HepG2 (cell line): ENCODE results near the gene UROS. TPM values are rescaled to one million over a fixed set of nuclear protein-coding genes. Genes with fewer than 3 reads are reported as not detected.
A peak's percentile ranks its signal among the peaks of the same experiment; 100 is the strongest.

Source experiments
- AGO1 ChIP-seq: fragments of 200-400 bp; formaldehyde crosslinking; IDR thresholded peaks from 2 replicates; pipeline ENCODE4 v1.6.1; 2017; ENCODE audit warnings: mild to moderate bottlenecking, low read depth, low read length, moderate library complexity; ENCODE audit not compliant: poor library complexity, severe bottlenecking
- BCLAF1 ChIP-seq: fragments of 450-650 bp; IDR thresholded peaks from 2 replicates; pipeline ENCODE4 v1.6.1; 2017; ENCODE audit warnings: mild to moderate bottlenecking
- EEA1 ChIP-seq: sonication (generic); formaldehyde crosslinking; IDR thresholded peaks from 2 replicates; pipeline ENCODE4 v1.5.1; 2020; ENCODE audit warnings: mild to moderate bottlenecking, missing genetic modification reagents, borderline replicate concordance
- GATAD2A ChIP-seq: IDR thresholded peaks from 2 replicates; pipeline ENCODE4 v1.6.1; 2016
- HNF4G ChIP-seq, 2 experiments: sonication (generic) in 1 of 2; formaldehyde crosslinking in 1 of 2; IDR thresholded peaks; 2 replicates each; pipeline versions ENCODE4 v1.4.0 to v1.6.1; 2011 to 2020; ENCODE audit warnings: borderline replicate concordance in 2 of 2, low read depth in 2 of 2, mild to moderate bottlenecking in 2 of 2, low read length in 1 of 2, missing genetic modification reagents in 1 of 2, moderate library complexity in 1 of 2
- MIER2 ChIP-seq: IDR thresholded peaks from 2 replicates; pipeline ENCODE4 v1.6.1; 2016; ENCODE audit warnings: missing biosample characterization, missing genetic modification reagents
- NFKBIZ ChIP-seq: IDR thresholded peaks from 2 replicates; pipeline ENCODE4 v1.6.1; 2018; ENCODE audit warnings: missing genetic modification reagents, missing compliant biosample characterization
- PLRG1 ChIP-seq: fragments of 450-650 bp; conservative IDR thresholded peaks from 2 replicates; pipeline ENCODE4 v1.6.1; 2016
- SETDB1 ChIP-seq: sonication (generic); formaldehyde crosslinking; IDR thresholded peaks from 2 replicates; pipeline ENCODE4 v1.5.1; 2020; ENCODE audit warnings: missing genetic modification reagents, mild to moderate bottlenecking, borderline replicate concordance
- SOX5 ChIP-seq: IDR thresholded peaks from 2 replicates; pipeline ENCODE4 v1.6.1; 2016; ENCODE audit warnings: borderline replicate concordance
- SPEN ChIP-seq: sonication (generic); formaldehyde crosslinking; IDR thresholded peaks from 2 replicates; pipeline ENCODE4 v1.5.1; 2020; ENCODE audit warnings: low read depth, mild to moderate bottlenecking, missing genetic modification reagents
- THYN1 ChIP-seq: sonication (generic); formaldehyde crosslinking; IDR thresholded peaks from 2 replicates; pipeline ENCODE4 v1.8.1; 2023; ENCODE audit warnings: low read depth, mild to moderate bottlenecking, moderate library complexity, missing genetic modification reagents, borderline replicate concordance
- TRIM24 ChIP-seq: sonication (generic); formaldehyde crosslinking; IDR thresholded peaks from 2 replicates; pipeline ENCODE4 v1.8.0; 2022; ENCODE audit warnings: mild to moderate bottlenecking, missing genetic modification reagents
- ZNF333 ChIP-seq: sonication (generic); formaldehyde crosslinking; IDR thresholded peaks from 2 replicates; pipeline ENCODE4 v1.4.0; 2020; ENCODE audit warnings: mild to moderate bottlenecking, missing genetic modification reagents, borderline replicate concordance
- ZNF510 ChIP-seq: sonication (generic); formaldehyde crosslinking; IDR thresholded peaks from 2 replicates; pipeline ENCODE4 v1.4.0; 2020; ENCODE audit warnings: low read depth, mild to moderate bottlenecking, missing genetic modification reagents
- ZNF512B ChIP-seq: sonication (generic); formaldehyde crosslinking; IDR thresholded peaks from 2 replicates; pipeline ENCODE4 v1.5.1; 2020; ENCODE audit warnings: missing genetic modification reagents, mild to moderate bottlenecking, borderline replicate concordance
- polyA plus RNA-seq, 8 experiments: library from polyadenylated mRNA; depleted of rRNA in 3 of 8; stranded (reverse) in 7 of 8; unstranded in 1 of 8; fragments of >200 nt; fragmentation: Illumina TruSeq in 4 of 8; extraction: Trizol in 4 of 8; gene quantifications; 2 replicates each; pipeline versions ENCODE4 v1.2.1 to v1.2.3, GENCODE V29; 2011 to 2016; ENCODE audit warnings: low read depth in 4 of 8, missing spikeins in 1 of 8, mixed read lengths in 1 of 8; ENCODE audit not compliant: insufficient read depth in 1 of 8
- total RNA-seq, 5 experiments: library from RNA; depleted of rRNA; stranded (reverse); fragments of >200 nt; fragmentation: Illumina TruSeq; extraction: Trizol; gene quantifications; 2 replicates each; pipeline ENCODE4 v1.2.3, GENCODE V29; 2016; ENCODE audit warnings: low read depth in 1 of 5
- TF ChIP-seq, protein P1 (sequence below): sonication (generic); formaldehyde crosslinking; IDR thresholded peaks from 2 replicates; pipeline ENCODE4 v1.4.0; 2020; ENCODE audit warnings: low read depth, missing genetic modification reagents
- TF ChIP-seq, protein P2 (sequence below): sonication (generic); formaldehyde crosslinking; IDR thresholded peaks from 2 replicates; pipeline ENCODE4 v1.8.0; 2022; ENCODE audit warnings: low read depth, missing genetic modification reagents

UROS gene
- total and polyA plus RNA-seq, 2 of the 13 experiments (the other 11 are each of a cell fraction or from before 2014, with no cell fraction given): 14.8 to 49.9 TPM

- no peak for TF ChIP-seq SPEN (CRISPR knock-in tag)
- no peak for TF ChIP-seq TRIM24
- TF ChIP-seq SOX5 (CRISPR knock-in tag): 0 out of 2 replicates have a peak, but pooled peaks have one; percentile 34
- no peak for TF ChIP-seq NFKBIZ
- peak; percentile 4; the same call in 1 of the 2 replicates for TF ChIP-seq HNF4G (IDR thresholded peaks at IDR 0.05; ENCODE audit: borderline replicate concordance, low read depth, low read length)
- no peak for TF ChIP-seq HNF4G (CRISPR knock-in tag; IDR thresholded peaks at IDR 0.05; ENCODE audit: borderline replicate concordance, low read depth)
- TF ChIP-seq MIER2: no peak
- no peak for TF ChIP-seq ZNF512B (CRISPR knock-in tag)
- no peak for TF ChIP-seq PLRG1
- TF ChIP-seq AGO1: no peak
- no peak for TF ChIP-seq BCLAF1
- no peak for TF ChIP-seq ZNF510 (CRISPR knock-in tag)
- no peak for TF ChIP-seq ZNF333 (CRISPR knock-in tag)
- peak; percentile 30; the same call in 1 of the 2 replicates for TF ChIP-seq GATAD2A (CRISPR knock-in tag)
- TF ChIP-seq THYN1 (CRISPR knock-in tag): no peak
- no peak for TF ChIP-seq EEA1 (CRISPR knock-in tag)
- TF ChIP-seq SETDB1 (CRISPR knock-in tag): no peak
- TF ChIP-seq, protein P1, sequence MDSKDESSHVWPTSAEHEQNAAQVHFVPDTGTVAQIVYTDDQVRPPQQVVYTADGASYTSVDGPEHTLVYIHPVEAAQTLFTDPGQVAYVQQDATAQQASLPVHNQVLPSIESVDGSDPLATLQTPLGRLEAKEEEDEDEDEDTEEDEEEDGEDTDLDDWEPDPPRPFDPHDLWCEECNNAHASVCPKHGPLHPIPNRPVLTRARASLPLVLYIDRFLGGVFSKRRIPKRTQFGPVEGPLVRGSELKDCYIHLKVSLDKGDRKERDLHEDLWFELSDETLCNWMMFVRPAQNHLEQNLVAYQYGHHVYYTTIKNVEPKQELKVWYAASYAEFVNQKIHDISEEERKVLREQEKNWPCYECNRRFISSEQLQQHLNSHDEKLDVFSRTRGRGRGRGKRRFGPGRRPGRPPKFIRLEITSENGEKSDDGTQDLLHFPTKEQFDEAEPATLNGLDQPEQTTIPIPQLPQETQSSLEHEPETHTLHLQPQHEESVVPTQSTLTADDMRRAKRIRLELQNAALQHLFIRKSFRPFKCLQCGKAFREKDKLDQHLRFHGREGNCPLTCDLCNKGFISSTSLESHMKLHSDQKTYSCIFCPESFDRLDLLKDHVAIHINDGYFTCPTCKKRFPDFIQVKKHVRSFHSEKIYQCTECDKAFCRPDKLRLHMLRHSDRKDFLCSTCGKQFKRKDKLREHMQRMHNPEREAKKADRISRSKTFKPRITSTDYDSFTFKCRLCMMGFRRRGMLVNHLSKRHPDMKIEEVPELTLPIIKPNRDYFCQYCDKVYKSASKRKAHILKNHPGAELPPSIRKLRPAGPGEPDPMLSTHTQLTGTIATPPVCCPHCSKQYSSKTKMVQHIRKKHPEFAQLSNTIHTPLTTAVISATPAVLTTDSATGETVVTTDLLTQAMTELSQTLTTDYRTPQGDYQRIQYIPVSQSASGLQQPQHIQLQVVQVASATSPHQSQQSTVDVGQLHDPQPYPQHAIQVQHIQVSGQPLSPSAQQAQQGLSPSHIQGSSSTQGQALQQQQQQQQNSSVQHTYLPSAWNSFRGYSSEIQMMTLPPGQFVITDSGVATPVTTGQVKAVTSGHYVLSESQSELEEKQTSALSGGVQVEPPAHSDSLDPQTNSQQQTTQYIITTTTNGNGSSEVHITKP (CRISPR knock-in tag): 0 out of 2 replicates have a peak, but pooled peaks have one; percentile 40
- TF ChIP-seq, protein P2, sequence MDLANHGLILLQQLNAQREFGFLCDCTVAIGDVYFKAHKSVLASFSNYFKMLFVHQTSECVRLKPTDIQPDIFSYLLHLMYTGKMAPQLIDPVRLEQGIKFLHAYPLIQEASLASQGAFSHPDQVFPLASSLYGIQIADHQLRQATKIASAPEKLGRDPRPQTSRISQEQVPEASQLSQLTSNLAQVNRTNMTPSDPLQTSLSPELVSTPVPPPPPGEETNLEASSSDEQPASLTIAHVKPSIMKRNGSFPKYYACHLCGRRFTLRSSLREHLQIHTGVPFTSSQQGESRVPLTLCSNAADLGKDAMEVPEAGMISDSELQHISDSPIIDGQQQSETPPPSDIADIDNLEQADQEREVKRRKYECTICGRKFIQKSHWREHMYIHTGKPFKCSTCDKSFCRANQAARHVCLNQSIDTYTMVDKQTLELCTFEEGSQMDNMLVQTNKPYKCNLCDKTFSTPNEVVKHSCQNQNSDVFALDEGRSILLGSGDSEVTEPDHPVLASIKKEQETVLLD: no peak
Measured at GRCh38 chr10:125797994-125798662, 24.9 kb downstream of the UROS start (continued).
